Neural progenitor cell (in vitro differentiated cells): ENCODE results near the gene ZFHX3. TPM values are rescaled to one million over a fixed set of nuclear protein-coding genes. Genes with fewer than 3 reads are reported as not detected.

Experiments
- DNase-seq: peaks from one replicate; pipeline ENCODE4 v3.0.0-alpha.2; 2016; ENCODE audit warnings: low spot score
- H2AFZ ChIP-seq: fragments of 200-600 bp; sonication (generic); replicated peaks from 2 replicates; pipeline ENCODE4 v1.6.1; 2016; ENCODE audit warnings: antibody characterized with exemption
- H3F3A ChIP-seq: fragments of 200-600 bp; sonication (generic); 2 replicates; pipeline ENCODE4 v1.6.1; 2016; ENCODE audit warnings: antibody characterized with exemption, low read depth
- H3K27ac ChIP-seq: fragments of 200-600 bp; sonication (generic); 2 replicates; pipeline ENCODE4 v1.5.1; 2016; ENCODE audit warnings: mild to moderate bottlenecking
- H3K27me3 ChIP-seq: fragments of 200-600 bp; sonication (generic); 2 replicates; pipeline ENCODE4 v1.6.1; 2016; ENCODE audit warnings: mild to moderate bottlenecking, moderate library complexity
- H3K36me3 ChIP-seq: fragments of 200-600 bp; sonication (generic); 2 replicates; pipeline ENCODE4 v1.5.1; 2016
- H3K4me1 ChIP-seq: fragments of 200-600 bp; sonication (generic); 2 replicates; pipeline ENCODE4 v1.6.1; 2016; ENCODE audit warnings: mixed run types
- H3K4me2 ChIP-seq: fragments of 200-600 bp; sonication (generic); 2 replicates; pipeline ENCODE4 v1.6.1; 2016
- H3K4me3 ChIP-seq: fragments of 200-600 bp; sonication (generic); 2 replicates; pipeline ENCODE4 v1.5.1; 2016
- H3K79me2 ChIP-seq: fragments of 200-600 bp; sonication (generic); 2 replicates; pipeline ENCODE4 v1.6.1; 2016; ENCODE audit warnings: low read depth
- H3K9ac ChIP-seq: fragments of 200-600 bp; sonication (generic); 2 replicates; pipeline ENCODE4 v1.6.1; 2016
- H3K9me3 ChIP-seq: fragments of 200-600 bp; sonication (generic); 2 replicates; pipeline ENCODE4 v1.5.1; 2016; ENCODE audit warnings: low read depth
- H4K20me1 ChIP-seq: fragments of 200-600 bp; sonication (generic); 2 replicates; pipeline ENCODE4 v1.6.1; 2016; ENCODE audit warnings: low read depth
- H3K27ac Mint-ChIP-seq: 3 replicates; pipeline ENCODE4 v1.8.0; 2021; ENCODE audit warnings: mixed read lengths
- H3K27me3 Mint-ChIP-seq: 2 replicates; pipeline ENCODE4 v1.8.0; 2022; ENCODE audit warnings: low read depth, mild to moderate bottlenecking, inconsistent platforms, moderate library complexity, mixed read lengths; ENCODE audit not compliant: insufficient read depth
- H3K36me3 Mint-ChIP-seq: 3 replicates; pipeline ENCODE4 v1.8.0; 2021; ENCODE audit warnings: mixed read lengths
- H3K4me1 Mint-ChIP-seq: 3 replicates; pipeline ENCODE4 v1.8.0; 2021; ENCODE audit warnings: mixed read lengths
- H3K4me3 Mint-ChIP-seq: 3 replicates; pipeline ENCODE4 v1.8.0; 2021; ENCODE audit warnings: mild to moderate bottlenecking, moderate library complexity, mixed read lengths
- H3K9me3 Mint-ChIP-seq: 3 replicates; pipeline ENCODE4 v1.8.0; 2020; ENCODE audit warnings: mixed read lengths
- CTCF ChIP-seq: fragments of 200-600 bp; sonication (generic); IDR thresholded peaks from 2 replicates; pipeline ENCODE4 v1.5.1; 2017; ENCODE audit warnings: antibody characterized with exemption, mild to moderate bottlenecking
- EZH2 ChIP-seq: fragments of 200-600 bp; sonication (generic); IDR thresholded peaks from 2 replicates; pipeline ENCODE4 v1.6.1; 2017; ENCODE audit warnings: antibody characterized with exemption, mild to moderate bottlenecking, moderate library complexity
- EZH2phosphoT487 ChIP-seq: fragments of 200-600 bp; sonication (generic); IDR thresholded peaks from 2 replicates; pipeline ENCODE4 v1.6.1; 2017; ENCODE audit warnings: antibody characterized with exemption
- total RNA-seq: library from RNA; depleted of rRNA; stranded (reverse); fragments of >200 nt; gene quantifications from 2 replicates; pipeline ENCODE4 v1.2.3, GENCODE V29; 2015; ENCODE audit warnings: low replicate concordance

ZFHX3 gene
- total RNA-seq, 1 donor from 2014 or later: 2.4 TPM

- TF ChIP-seq EZH2phosphoT487 (no peak), EZH2 (no peak), CTCF (no peak)
- H3K27ac ChIP-seq: no peak overlapping the region
- no peaks in the 10 kb centered on the region for H3K9me3 ChIP-seq
- no peak overlapping the region for H2AFZ ChIP-seq
- H3K27ac Mint-ChIP-seq: no peak overlapping the region
- no peaks in the 10 kb centered on the region for H4K20me1 ChIP-seq
- peaks cover 4% of the 10 kb centered on the region for H3K36me3 Mint-ChIP-seq
- H3K4me3 ChIP-seq: no peak overlapping the region
- H3K79me2 ChIP-seq: no peaks in the 10 kb centered on the region
- peaks cover 14% of the 10 kb centered on the region for H3K4me1 ChIP-seq
- DNase-seq: no peak
- H3F3A ChIP-seq: no peaks in the 10 kb centered on the region
- no peak overlapping the region for H3K4me3 Mint-ChIP-seq
- no peaks in the 10 kb centered on the region for H3K9me3 Mint-ChIP-seq
- H3K36me3 ChIP-seq: no peaks in the 10 kb centered on the region
- H3K9ac ChIP-seq: no peak overlapping the region
- H3K4me1 Mint-ChIP-seq: peaks cover 17% of the 10 kb centered on the region
- no peaks in the 10 kb centered on the region for H3K27me3 Mint-ChIP-seq
- no peak overlapping the region for H3K4me2 ChIP-seq
- no peaks in the 10 kb centered on the region for H3K27me3 ChIP-seq
Observed at GRCh38 chr16:72743011-72743761, 304.7 kb downstream of the ZFHX3 start.

GRCh38 chr16:72740347-72740746, 307.6 kb downstream of the ZFHX3 start:
- Histone ChIP-seq H3K4me1 (peaks cover 19% of the 10 kb centered on the region), H3K4me2 (no peak overlapping the region), H3K4me3 (no peak overlapping the region), H3K27me3 (no peaks in the 10 kb centered on the region), H3K79me2 (no peaks in the 10 kb centered on the region), H4K20me1 (no peaks in the 10 kb centered on the region), H3F3A (no peaks in the 10 kb centered on the region), H3K36me3 (no peaks in the 10 kb centered on the region), H3K27ac (no peak overlapping the region), H3K9me3 (no peaks in the 10 kb centered on the region), H3K9ac (no peak overlapping the region), H2AFZ (no peak overlapping the region)
- DNase-seq: no peak
- H3K9me3 Mint-ChIP-seq: peaks cover 2% of the 10 kb centered on the region
- TF ChIP-seq EZH2 (no peak), CTCF (no peak), EZH2phosphoT487 (no peak)
- H3K36me3 Mint-ChIP-seq: peaks cover 5% of the 10 kb centered on the region
- peaks cover 4% of the 10 kb centered on the region for H3K27me3 Mint-ChIP-seq
- H3K4me3 Mint-ChIP-seq: no peak overlapping the region
- H3K4me1 Mint-ChIP-seq: peaks cover 13% of the 10 kb centered on the region
- H3K27ac Mint-ChIP-seq: no peak overlapping the region

GRCh38 chr16:72739577-72739976, 308.4 kb downstream of the ZFHX3 start:
- Mint-ChIP-seq H3K36me3 (peaks cover 11% of the 10 kb centered on the region), H3K4me3 (no peak overlapping the region), H3K9me3 (peaks cover 8% of the 10 kb centered on the region), H3K4me1 (peaks cover 9% of the 10 kb centered on the region), H3K27me3 (peaks cover 4% of the 10 kb centered on the region), H3K27ac (no peak overlapping the region)
- Histone ChIP-seq H3K27ac (no peak overlapping the region), H2AFZ (no peak overlapping the region), H3F3A (no peaks in the 10 kb centered on the region), H3K9ac (no peak overlapping the region), H3K4me1 (peaks cover 19% of the 10 kb centered on the region), H3K4me3 (no peak overlapping the region), H3K27me3 (no peaks in the 10 kb centered on the region), H3K9me3 (no peaks in the 10 kb centered on the region), H3K36me3 (no peaks in the 10 kb centered on the region), H3K4me2 (peak overlapping the region; percentile 6), H3K79me2 (no peaks in the 10 kb centered on the region), H4K20me1 (no peaks in the 10 kb centered on the region)
- DNase-seq: no peak
- TF ChIP-seq CTCF (no peak), EZH2 (no peak), EZH2phosphoT487 (no peak)
